Measurements from ENCODE around the gene FANCB. TPM values are rescaled to one million over a fixed set of nuclear protein-coding genes. Genes with fewer than 3 reads are reported as not detected.

FANCB gene
- total RNA-seq, 1 experiment from 2014 or later = 11.3 TPM

- TF ChIP-seq CTCF (IDR thresholded peaks at IDR 0.05 in 2 of 3, conservative IDR thresholded peaks at IDR 0.05 in 1 of 3; ENCODE audit: borderline replicate concordance in 1 of 3, insufficient read depth in 1 of 3, low read depth in 2 of 3, low read length in 2 of 3) (no peak), EZH2 (IDR thresholded peaks at IDR 0.05) (no peak), FOSL1 (IDR thresholded peaks at IDR 0.05; ENCODE audit: low read depth) (no peak)
These were observed 13.4 kb upstream of the FANCB start (continued) for GRCh38 chrX:14886252-14886651.

GRCh38 chrX:14884714-14885113 is 11.8 kb upstream of the FANCB start:
- H3K4me2 ChIP-seq (ENCODE audit: low read length) = no peak overlapping the region
- POLR2A ChIA-PET = no interaction called here
- no peak for ATAC-seq
- H3K27me3 ChIP-seq (ENCODE audit: insufficient read depth, low read length) = no peaks in the 10 kb centered on the region
- no peak for DNase-seq (ENCODE audit: low read depth, low spot score)
- H3K4me3 ChIP-seq (replicated peaks in 1 of 2; ENCODE audit: low read depth in 1 of 2, low read length in 2 of 2) = no peak overlapping the region
- H3K9me2 ChIP-seq (ENCODE audit: insufficient read depth) = no peaks in the 10 kb centered on the region
- no peaks in the 10 kb centered on the region for H3K4me1 ChIP-seq (ENCODE audit: control insufficient read depth in 1 of 2, insufficient read depth in 2 of 2, low read length in 2 of 2)
- intact Hi-C loops (cut with micrococcal nuclease) = no loop called here
- RAD21 ChIA-PET (ENCODE audit: low non-redundant PET in 1 of 2, low total read pairs in 2 of 2, uncharacterized antibody in 2 of 2, unreplicated experiment in 2 of 2) = no interaction called here
- H3K9ac ChIP-seq (ENCODE audit: low read length) = no peak overlapping the region
- H2AFZ ChIP-seq (ENCODE audit: low read depth, low read length, poor library complexity, severe bottlenecking) = no peak overlapping the region
- no peak overlapping the region for H3K27ac ChIP-seq (ENCODE audit: low read depth, low read length)
- no TSS peak for BruUV-seq (replicated peaks)
- H4K20me1 ChIP-seq (ENCODE audit: insufficient read depth) = no peaks in the 10 kb centered on the region
- H3K79me2 ChIP-seq (ENCODE audit: insufficient read depth, low read length) = no peaks in the 10 kb centered on the region
- CTCF ChIA-PET = no interaction called here
- H3K9me3 ChIP-seq (ENCODE audit: control insufficient read depth in 1 of 2, insufficient read depth in 1 of 2, low read depth in 1 of 2, low read length in 2 of 2) = no peaks in the 10 kb centered on the region
- no peaks in the 10 kb centered on the region for H3K36me3 ChIP-seq (ENCODE audit: control insufficient read depth in 1 of 2, insufficient read depth in 2 of 2, low read length in 2 of 2)
- no peak for TF ChIP-seq POLR2AphosphoS5 (IDR thresholded peaks at IDR 0.05; ENCODE audit: low read depth, low read length)
- no peak for TF ChIP-seq EZH2 (IDR thresholded peaks at IDR 0.05)
- TF ChIP-seq ZBTB33 (IDR thresholded peaks at IDR 0.05; ENCODE audit: extremely low read depth, insufficient replicate concordance, low read length) = no peak
- no peak for TF ChIP-seq ZNF274 (IDR thresholded peaks at IDR 0.05; ENCODE audit: low read depth, low read length)
- TF ChIP-seq ATF3 (IDR thresholded peaks at IDR 0.05) = no peak
- TF ChIP-seq SRF (IDR thresholded peaks at IDR 0.05; ENCODE audit: low read depth) = no peak
- TF ChIP-seq REST (IDR thresholded peaks at IDR 0.05; ENCODE audit: low read depth) = no peak
- no peak for TF ChIP-seq POLR2A (IDR thresholded peaks at IDR 0.05; ENCODE audit: borderline replicate concordance, extremely low read depth, insufficient read depth, insufficient read length)
- no peak for TF ChIP-seq JUND (IDR thresholded peaks at IDR 0.05)
- TF ChIP-seq EGR1 (IDR thresholded peaks at IDR 0.05; ENCODE audit: low read depth) = no peak
- no peak for TF ChIP-seq MAX (IDR thresholded peaks at IDR 0.05)
- TF ChIP-seq CBX3 (IDR thresholded peaks at IDR 0.05; ENCODE audit: low read depth) = no peak
- no peak for TF ChIP-seq SIN3A (IDR thresholded peaks at IDR 0.05; ENCODE audit: low read depth)
- no peak for TF ChIP-seq CTCF (IDR thresholded peaks at IDR 0.05 in 2 of 3, conservative IDR thresholded peaks at IDR 0.05 in 1 of 3; ENCODE audit: borderline replicate concordance in 1 of 3, insufficient read depth in 1 of 3, low read depth in 2 of 3, low read length in 2 of 3)
- TF ChIP-seq CEBPB (IDR thresholded peaks at IDR 0.05; ENCODE audit: low read depth) = no peak
